Measurements from ENCODE around the gene DPH3.

Gene DPH3

DNA sequence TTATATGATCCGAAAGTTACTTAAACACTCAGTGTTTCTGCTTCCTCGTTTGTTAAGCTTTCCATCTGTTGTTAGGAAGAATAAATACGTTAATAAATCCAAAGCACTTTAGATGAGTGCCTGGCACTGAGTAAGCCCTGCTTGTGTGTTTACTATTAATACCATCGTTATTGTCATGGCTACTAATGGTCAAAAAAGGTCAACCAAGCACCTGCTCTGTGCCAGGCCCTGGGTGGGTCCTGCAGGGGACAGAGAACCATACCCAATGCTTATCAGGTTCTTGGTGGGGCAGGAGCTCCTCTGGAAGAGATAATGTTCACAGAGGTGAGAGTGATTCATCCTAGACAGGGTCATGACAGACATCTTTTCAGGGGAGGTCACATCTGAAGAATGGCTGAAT, 50.4 kb downstream of the DPH3 start:
- no peaks in the 10 kb centered on the region for H3K4me1 ChIP-seq (ENCODE audit: control insufficient read depth, insufficient read depth, low read length, poor library complexity, severe bottlenecking)
- H3K27ac ChIP-seq (ENCODE audit: low read depth, low read length, severe bottlenecking), result no peak overlapping the region
- H3K4me3 ChIP-seq (ENCODE audit: extremely low read depth, insufficient read depth, low read length, poor library complexity, severe bottlenecking), result no peak overlapping the region
- 84 to 94% methylated on average over 4 of the region's 4 CpGs for WGBS, 2 experiments (ENCODE audit: insufficient coverage in 2 of 2)
- no peaks in the 10 kb centered on the region for H3K9me3 ChIP-seq (ENCODE audit: control insufficient read depth, low read length)
- H3K36me3 ChIP-seq (ENCODE audit: control insufficient read depth, insufficient read depth, low read length), result no peaks in the 10 kb centered on the region

DNA sequence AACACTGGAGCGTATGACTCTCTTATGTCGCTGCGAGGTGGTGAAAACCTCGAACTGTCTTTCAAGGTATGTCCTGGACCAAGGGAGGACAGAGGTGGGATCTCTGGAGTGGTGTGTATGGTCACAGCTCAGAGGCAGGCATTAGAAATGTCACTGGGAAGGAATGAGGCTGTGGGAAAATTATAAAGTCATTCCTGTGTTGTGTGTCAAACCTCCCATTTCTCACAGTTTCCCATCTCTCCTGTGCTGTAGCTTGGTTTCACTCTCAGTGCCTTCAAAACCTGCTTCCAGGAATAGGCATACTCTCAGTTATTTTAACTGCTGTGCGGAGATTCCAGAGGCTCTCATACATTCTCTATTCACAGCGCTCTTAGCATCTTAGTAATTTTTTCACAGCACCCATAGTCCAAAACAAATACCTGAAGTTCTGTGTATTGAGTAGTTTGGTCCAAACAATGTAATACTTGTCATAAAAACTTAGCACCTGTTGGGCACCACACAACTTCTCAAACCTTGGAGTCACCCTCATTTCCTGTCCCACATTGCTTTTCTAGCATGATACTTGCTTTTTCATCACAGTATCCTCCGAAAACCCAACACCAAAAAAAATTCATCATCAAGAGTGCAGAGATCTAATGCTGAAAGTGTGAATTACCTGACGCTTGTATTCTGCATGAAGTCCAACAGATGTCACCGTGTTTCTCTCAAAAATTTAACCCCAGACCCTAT, 53.4 kb downstream of the DPH3 start:
- H3K9me3 ChIP-seq (ENCODE audit: control insufficient read depth, low read length), result no peaks in the 10 kb centered on the region
- no peak overlapping the region for H3K4me3 ChIP-seq (ENCODE audit: extremely low read depth, insufficient read depth, low read length, poor library complexity, severe bottlenecking)
- no peaks in the 10 kb centered on the region for H3K4me1 ChIP-seq (ENCODE audit: control insufficient read depth, insufficient read depth, low read length, poor library complexity, severe bottlenecking)
- no peaks in the 10 kb centered on the region for H3K36me3 ChIP-seq (ENCODE audit: control insufficient read depth, insufficient read depth, low read length)
- no peak overlapping the region for H3K27ac ChIP-seq (ENCODE audit: low read depth, low read length, severe bottlenecking)
- WGBS, 2 experiments (ENCODE audit: insufficient coverage in 2 of 2), result 88 to 91% methylated on average over 6 to 9 of the region's 9 CpGs
